HFFc6 (cell line): Measurements from ENCODE around the gene FRMD5. TPM values are rescaled to one million over a fixed set of nuclear protein-coding genes. Genes with fewer than 3 reads are reported as not detected.
"Not testable (repeated sequence)": the region's sequence is repeated elsewhere in the genome, so short reads cannot be mapped to it uniquely, and the experiment has no call there.

Experiments used
- DNase-seq: peaks from one replicate; pipeline ENCODE4 v3.0.0-alpha.2; 2018
- H3K27ac Mint-ChIP-seq: 2 replicates; pipeline ENCODE4 v1.8.0; 2020; ENCODE audit warnings: mild to moderate bottlenecking, mixed read lengths
- H3K27me3 Mint-ChIP-seq: 2 replicates; pipeline ENCODE4 v1.8.0; 2021; ENCODE audit warnings: mild to moderate bottlenecking, moderate library complexity, mixed read lengths; ENCODE audit not compliant: insufficient read depth
- H3K36me3 Mint-ChIP-seq: 2 replicates; pipeline ENCODE4 v1.8.0; 2021; ENCODE audit warnings: low read depth, mixed read lengths
- H3K4me1 Mint-ChIP-seq: 2 replicates; pipeline ENCODE4 v1.8.0; 2020; ENCODE audit warnings: low read depth, mixed read lengths
- H3K4me3 Mint-ChIP-seq: 2 replicates; pipeline ENCODE4 v1.8.0; 2020; ENCODE audit warnings: mild to moderate bottlenecking, moderate library complexity, mixed read lengths
- H3K9me3 Mint-ChIP-seq: 2 replicates; pipeline ENCODE4 v1.8.0; 2020; ENCODE audit warnings: mild to moderate bottlenecking, mixed read lengths
- CTCF ChIP-seq: fragments of 200-600 bp; sonication (generic); IDR thresholded peaks from 2 replicates; pipeline ENCODE4 v1.5.0; 2021; ENCODE audit warnings: antibody characterized with exemption, mild to moderate bottlenecking
- long read RNA-seq: library from polyadenylated mRNA; unstranded; transcript quantifications from one replicate; pipeline ENCODE4 v2.0.0, GENCODE V29; 2019
- total RNA-seq, 6 experiments: library from RNA; stranded (reverse); fragmentation: NEBNext Ultra II Directional; extraction: Animal tissue kit (Norgen Biotek cat#: 25700); gene quantifications; 2 replicates in 1 of 6; 3 replicates in 5 of 6; pipeline ENCODE4 v1.2.3, GENCODE V29; 2021

Gene FRMD5
- total RNA-seq: 1 to 10 TPM in 1 of 6 experiments, under 1 TPM in 5; 0.67 to 1.1 (median 0.94) TPM
- long read RNA-seq, partial matches to known transcripts: 0 of 1 reads
- long read RNA-seq, other reads (novel, unspliced or antisense): 1 of 1 reads

- no peaks in the 10 kb centered on the region for H3K9me3 Mint-ChIP-seq
- H3K27me3 Mint-ChIP-seq: peaks cover 13% of the 10 kb centered on the region
- H3K36me3 Mint-ChIP-seq: no peaks in the 10 kb centered on the region
- peak; percentile 91 for DNase-seq
- peaks cover 20% of the 10 kb centered on the region for H3K4me1 Mint-ChIP-seq
- H3K27ac Mint-ChIP-seq: peak within 1 kb of the TSS; percentile 59; the same call in 1 of the 2 replicates
- TF ChIP-seq CTCF: peak; percentile 43
- peak within 1 kb of the TSS; percentile 92 for H3K4me3 Mint-ChIP-seq
Measured at GRCh38 chr15:44195151-44195740, at the start of gene FRMD5. Gene FRMD5, minus strand, starts transcription at chr15:44195271.

- H3K9me3 Mint-ChIP-seq: no peaks in the 10 kb centered on the region
- peaks cover 6% of the 10 kb centered on the region; the same call in 1 of the 2 replicates for H3K4me1 Mint-ChIP-seq
- H3K4me3 Mint-ChIP-seq: no peak overlapping the region
- DNase-seq: no peak
- TF ChIP-seq CTCF: 0 out of 2 replicates have a peak, but pooled peaks have one; percentile 16
- H3K27me3 Mint-ChIP-seq: no peaks in the 10 kb centered on the region; the same call in none of the 2 replicates
- H3K27ac Mint-ChIP-seq: no peak overlapping the region
- H3K36me3 Mint-ChIP-seq: no peaks in the 10 kb centered on the region
Measured at GRCh38 chr15:44243829-44244228, 48.8 kb upstream of the FRMD5 start.

- no peaks in the 10 kb centered on the region; the same call in none of the 2 replicates for H3K27me3 Mint-ChIP-seq
- no peak overlapping the region for H3K4me3 Mint-ChIP-seq
- DNase-seq: peak; percentile 18
- peaks cover 6% of the 10 kb centered on the region; the same call in 1 of the 2 replicates for H3K4me1 Mint-ChIP-seq
- H3K36me3 Mint-ChIP-seq: no peaks in the 10 kb centered on the region
- H3K27ac Mint-ChIP-seq: no peak overlapping the region
- no peaks in the 10 kb centered on the region for H3K9me3 Mint-ChIP-seq
- TF ChIP-seq CTCF: no peak
Measured at GRCh38 chr15:44243141-44243540, 48.1 kb upstream of the FRMD5 start.

GRCh38 chr15:44231842-44232241 is 36.8 kb upstream of the FRMD5 start:
- no peak overlapping the region for H3K27ac Mint-ChIP-seq
- no peak for DNase-seq
- no peaks in the 10 kb centered on the region for H3K9me3 Mint-ChIP-seq
- no peak overlapping the region for H3K4me3 Mint-ChIP-seq
- peaks cover 12% of the 10 kb centered on the region for H3K4me1 Mint-ChIP-seq
- no peak for TF ChIP-seq CTCF
- no peaks in the 10 kb centered on the region for H3K36me3 Mint-ChIP-seq
- peaks cover 12% of the 10 kb centered on the region for H3K27me3 Mint-ChIP-seq

GRCh38 chr15:44229301-44229700 is 34.2 kb upstream of the FRMD5 start:
- peaks cover 19% of the 10 kb centered on the region for H3K4me1 Mint-ChIP-seq
- DNase-seq, H3K9me3 Mint-ChIP-seq, H3K36me3 Mint-ChIP-seq, H3K4me3 Mint-ChIP-seq, H3K27ac Mint-ChIP-seq: not testable (repeated sequence)
- peaks cover 13% of the 10 kb centered on the region for H3K27me3 Mint-ChIP-seq

GRCh38 chr15:44227584-44227983 is 32.5 kb upstream of the FRMD5 start:
- H3K4me3 Mint-ChIP-seq: no peak overlapping the region
- no peaks in the 10 kb centered on the region for H3K36me3 Mint-ChIP-seq
- TF ChIP-seq CTCF: no peak
- peaks cover 9% of the 10 kb centered on the region for H3K27me3 Mint-ChIP-seq
- DNase-seq: no peak
- no peak overlapping the region for H3K27ac Mint-ChIP-seq
- peaks cover 8% of the 10 kb centered on the region for H3K9me3 Mint-ChIP-seq
- H3K4me1 Mint-ChIP-seq: peaks cover 28% of the 10 kb centered on the region

GRCh38 chr15:44227001-44227400 is 31.9 kb upstream of the FRMD5 start:
- H3K9me3 Mint-ChIP-seq, H3K27ac Mint-ChIP-seq, H3K4me3 Mint-ChIP-seq, H3K36me3 Mint-ChIP-seq, H3K27me3 Mint-ChIP-seq, DNase-seq: not testable (repeated sequence)
- H3K4me1 Mint-ChIP-seq: peaks cover 32% of the 10 kb centered on the region
